NCI-H2196 treated with DMSO at 0.1 percent for 48 hours (cell line): ENCODE measurements around the gene CLDN14.

Experiments
- DNase-seq: peaks from one replicate; lab custom pipeline; 2025; ENCODE audit not compliant: unreplicated experiment; lab: John Stamatoyannopoulos, UW

CLDN14 gene

GRCh38 chr21:36436829-36437744 is 42.8 kb downstream of the CLDN14 start:
- DNase-seq = no peak

DNA sequence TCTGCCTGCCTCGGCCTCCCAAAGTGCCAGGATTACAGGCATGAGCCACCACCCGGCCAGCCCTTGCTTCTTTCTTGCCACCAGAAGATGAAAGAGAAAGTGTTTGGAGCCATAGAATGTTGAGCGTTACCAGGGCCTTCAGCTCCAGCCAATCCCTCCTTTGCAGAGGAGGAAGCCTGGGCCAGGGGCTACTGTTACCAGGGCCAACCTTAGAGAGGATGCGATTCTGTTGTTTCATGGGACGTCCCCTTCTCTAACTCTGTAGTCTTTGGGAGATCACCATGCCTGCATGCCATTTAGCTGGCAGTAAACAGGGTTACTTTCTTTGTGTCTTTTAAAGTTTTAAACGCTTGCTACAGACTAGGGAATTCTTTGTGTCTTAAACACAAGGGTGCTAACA is 45.8 kb downstream of the CLDN14 start:
- DNase-seq = no peak

DNA sequence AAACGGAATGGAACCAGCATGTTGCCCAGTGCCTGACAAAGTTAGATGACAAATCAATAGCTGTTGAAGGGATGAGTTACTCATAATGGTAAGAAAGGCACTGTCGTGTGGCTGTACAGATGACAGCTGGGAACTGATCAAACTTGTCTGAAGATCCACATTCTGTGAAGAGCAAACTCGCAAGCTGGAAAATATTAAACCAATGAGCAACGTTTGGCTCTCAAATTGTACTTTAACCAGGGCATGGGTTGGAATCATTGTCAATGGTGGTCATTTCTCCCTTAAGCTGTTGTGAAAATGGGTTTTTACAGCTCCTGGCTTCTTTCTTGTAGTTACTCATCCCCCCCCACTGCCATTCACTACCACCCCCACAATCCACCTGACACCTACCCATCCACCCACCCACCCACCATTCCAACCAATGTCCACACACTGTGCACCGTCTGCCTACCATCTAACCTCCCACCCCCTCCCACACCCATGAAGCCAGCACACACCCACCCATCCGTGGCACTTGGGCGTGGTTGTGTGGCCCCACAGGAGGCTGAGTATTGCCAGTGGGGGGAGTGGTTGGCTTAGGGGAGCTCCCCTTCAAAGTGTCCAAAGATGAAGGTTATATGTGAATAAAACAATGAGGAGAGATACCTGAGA is 46.7 kb downstream of the CLDN14 start:
- DNase-seq = no peak

DNA sequence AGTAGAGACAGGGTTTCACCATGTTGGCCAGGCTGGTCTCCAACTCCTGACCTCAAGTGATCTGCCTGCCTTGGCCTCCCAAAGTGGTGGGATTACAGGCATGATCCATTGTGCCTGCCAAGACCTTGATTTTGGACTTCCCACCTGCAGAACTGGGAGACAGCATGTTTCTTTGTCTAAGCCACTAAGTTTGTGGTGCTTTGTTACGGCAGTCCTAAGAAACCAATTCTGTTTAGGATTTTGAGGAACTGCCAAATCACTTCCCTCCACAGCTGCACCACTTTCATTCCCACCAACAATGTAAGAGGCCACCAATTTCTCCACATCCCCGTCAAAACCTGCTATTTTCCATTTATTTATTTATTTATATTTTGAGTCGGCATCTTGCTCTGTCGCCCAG is 48.7 kb downstream of the CLDN14 start:
- DNase-seq = no peak

DNA sequence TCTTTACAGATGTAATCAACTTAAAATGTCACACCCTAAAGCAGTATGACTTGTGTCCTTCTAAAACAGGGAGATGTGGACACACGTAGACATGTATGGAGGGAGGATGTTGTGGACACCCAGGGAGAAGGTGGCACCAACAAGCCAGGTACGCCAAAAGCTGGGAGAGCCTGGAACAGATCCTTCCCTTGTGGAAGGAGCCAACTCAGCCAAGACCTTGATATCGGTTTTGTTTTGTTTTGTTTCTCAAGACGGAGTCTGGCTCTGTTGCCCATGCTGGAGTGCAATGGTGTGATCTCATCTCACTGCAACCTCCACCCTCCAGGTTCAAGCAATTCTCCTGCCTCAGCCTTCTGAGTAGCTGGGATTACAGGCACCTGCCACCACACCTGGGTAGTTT is 49.1 kb downstream of the CLDN14 start:
- DNase-seq = no peak

- peak; percentile 63 for DNase-seq
Observed at GRCh38 chr21:36429947-36430546, 49.9 kb downstream of the CLDN14 start.

- DNase-seq = peak; percentile 16
Observed at GRCh38 chr21:36428761-36429432, 51.0 kb downstream of the CLDN14 start.

- DNase-seq = no peak
Observed at GRCh38 chr21:36427502-36427901, 52.4 kb downstream of the CLDN14 start.

DNA sequence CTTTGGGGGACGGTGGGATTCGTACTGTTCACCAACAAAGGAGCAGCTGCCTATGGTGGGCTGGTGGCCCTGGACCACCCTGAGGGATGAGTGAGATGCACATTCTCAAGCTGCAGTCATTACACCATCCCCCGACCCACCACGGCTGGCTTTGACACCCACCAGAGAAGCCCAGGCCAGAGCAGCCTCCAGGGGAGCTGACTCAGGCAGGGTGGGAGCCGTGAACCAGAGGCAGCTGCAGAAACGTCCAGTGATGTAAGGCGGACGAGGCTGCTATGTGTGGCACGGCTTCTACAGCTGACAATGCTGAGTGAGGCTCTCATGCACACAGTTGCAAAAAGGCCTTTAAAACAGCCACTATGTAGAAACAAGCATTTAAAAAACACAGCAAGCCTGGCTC is 54.6 kb downstream of the CLDN14 start:
- DNase-seq = no peak

DNA sequence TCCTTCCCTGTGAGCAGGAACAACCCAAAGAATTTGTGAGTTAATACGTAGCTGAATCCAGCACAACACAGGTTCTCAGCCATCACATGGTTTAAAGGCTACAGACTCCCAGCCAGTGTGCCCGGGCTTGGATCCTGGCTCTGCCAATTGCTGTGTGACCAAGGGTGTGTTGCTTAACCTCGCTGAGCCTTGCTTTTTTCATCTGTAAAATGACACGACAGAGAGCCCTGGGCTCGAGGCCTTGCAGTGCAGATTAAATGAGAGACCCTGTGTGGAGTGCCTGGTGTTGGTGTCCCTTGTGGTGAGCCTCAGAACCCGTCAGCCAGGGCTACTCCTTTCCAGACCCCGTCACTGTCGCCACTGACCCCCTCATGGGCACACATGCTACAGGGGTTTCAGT is 55.3 kb downstream of the CLDN14 start:
- no peak for DNase-seq

- DNase-seq = no peak
Observed at GRCh38 chr21:36423771-36424433, 56.0 kb downstream of the CLDN14 start.

DNA sequence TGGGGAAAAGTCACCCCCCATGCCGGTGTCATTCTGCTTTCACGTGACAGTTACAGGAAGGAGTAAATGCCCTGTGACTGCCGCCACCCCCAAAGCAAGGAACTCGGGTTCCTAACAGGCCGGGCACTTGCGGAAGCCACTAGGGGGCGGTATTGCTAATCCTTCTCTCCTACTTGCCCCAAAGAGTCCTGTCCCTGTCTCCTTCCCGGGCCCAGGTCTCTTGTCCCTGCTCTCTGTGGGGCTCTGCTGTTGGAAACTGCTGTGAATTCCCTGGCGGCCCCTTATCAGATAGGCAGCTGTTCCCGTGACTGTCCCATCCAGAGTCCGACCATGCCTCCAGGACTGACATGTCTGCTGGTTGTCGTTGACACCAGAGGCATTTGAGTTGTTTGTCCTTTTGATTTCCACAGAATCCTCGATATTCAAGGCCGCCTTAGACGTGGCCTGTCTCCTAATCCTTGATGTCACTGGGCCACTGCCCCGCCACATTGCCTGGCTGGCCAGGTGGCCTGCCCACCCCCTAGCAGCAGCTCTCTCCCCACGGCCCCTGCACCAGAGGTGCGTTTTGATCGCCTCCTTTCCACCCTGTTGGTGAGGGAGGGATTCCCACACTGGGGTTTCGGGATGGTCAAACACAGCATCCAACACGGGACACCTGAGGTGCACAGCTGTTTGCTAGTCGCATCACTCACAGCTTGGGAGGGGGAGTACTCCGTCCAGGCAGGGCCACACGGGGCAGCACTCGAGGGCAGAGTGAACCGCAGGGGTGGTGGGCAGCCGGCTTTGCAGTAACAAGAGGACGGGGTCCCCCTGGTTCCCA is 57.4 kb downstream of the CLDN14 start:
- peak; percentile 26 for DNase-seq

DNA sequence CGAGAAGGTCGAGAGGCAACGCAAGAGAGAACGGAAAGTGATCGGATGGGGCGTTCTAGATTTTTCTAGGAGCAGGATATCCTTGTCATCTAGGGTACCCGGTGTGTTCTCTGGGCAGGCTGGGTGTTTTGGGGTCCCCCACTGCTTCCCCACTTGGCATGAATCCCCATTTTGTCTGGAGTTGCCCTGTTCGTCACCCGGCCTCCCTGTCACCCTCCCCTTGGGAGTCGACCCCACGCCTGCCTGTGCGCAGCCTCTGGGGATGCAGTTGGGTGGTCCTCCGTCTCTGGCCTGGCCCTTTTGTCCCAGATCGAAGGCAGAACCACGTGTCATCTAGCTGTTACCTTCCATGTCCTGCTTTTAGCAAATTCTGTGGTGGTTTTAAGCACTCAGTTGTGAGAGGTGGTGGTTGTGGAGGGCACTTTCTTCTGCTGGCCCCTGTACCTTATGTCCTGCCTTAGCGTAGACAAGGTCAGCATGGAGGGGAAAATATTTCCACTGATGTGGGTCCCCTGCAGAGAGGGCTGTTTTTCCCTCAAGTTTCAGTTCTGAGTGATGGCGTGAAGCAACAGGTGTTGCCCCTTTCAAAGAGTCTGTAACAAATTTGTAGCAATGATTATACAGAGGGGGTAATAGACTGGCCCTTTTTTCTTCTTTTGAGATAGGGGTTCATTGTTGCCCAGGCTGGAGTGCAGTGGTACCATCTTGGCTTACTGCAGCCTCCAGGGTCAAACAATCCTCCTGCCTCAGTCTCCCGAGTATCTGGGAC is 59.2 kb downstream of the CLDN14 start:
- no peak for DNase-seq

DNA sequence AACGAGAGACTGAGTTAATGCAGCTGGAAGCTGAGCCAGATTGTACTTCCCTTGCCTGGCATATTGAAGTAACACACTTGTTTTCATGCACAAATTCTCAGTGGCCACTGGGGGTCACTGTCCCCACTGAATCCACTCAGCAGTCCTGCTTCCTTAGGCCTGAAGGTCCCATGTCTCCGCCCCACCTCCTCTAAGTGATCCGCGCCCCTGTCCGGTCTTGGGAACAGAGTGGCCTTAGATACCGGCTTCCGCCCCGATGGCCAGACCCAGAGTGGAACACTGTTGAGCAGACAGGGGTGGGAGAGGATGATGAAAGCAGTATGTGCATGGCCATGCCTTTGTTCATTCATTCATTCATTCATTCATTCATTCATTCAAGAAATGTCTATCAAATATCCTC is 59.9 kb downstream of the CLDN14 start:
- DNase-seq = peak; percentile 25

- DNase-seq = no peak
Observed at GRCh38 chr21:36419241-36419640, 60.7 kb downstream of the CLDN14 start.

DNA sequence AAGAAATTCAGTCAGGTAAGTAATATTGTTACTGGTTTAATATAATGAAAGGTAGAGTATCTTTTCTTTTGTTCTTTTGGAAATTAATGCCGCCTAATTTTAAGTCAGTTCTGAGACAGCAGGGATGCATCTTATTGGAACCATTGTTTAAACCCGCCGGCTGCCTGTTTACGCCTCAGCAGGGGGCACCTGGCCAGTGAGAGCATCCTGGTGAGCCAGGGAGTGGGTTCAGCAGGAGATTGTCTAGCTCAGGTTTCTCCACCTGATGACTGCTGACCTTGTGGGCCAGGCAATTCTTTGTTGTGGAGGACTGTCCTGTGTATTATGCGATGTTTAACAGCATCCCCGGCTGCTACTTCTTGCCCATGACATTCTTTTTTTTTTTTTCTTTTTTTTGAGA is 64.5 kb downstream of the CLDN14 start:
- DNase-seq = peak; percentile 10

GRCh38 chr21:36412916-36413315 is 67.0 kb downstream of the CLDN14 start:
- no peak for DNase-seq

GRCh38 chr21:36411301-36411700 is 68.6 kb downstream of the CLDN14 start:
- no peak for DNase-seq
